NCI-H526 treated with DMSO at 0.1 percent for 48 hours (cell line): ENCODE measurements around the gene LYPD1.
A peak's percentile ranks its signal among the peaks of the same experiment; 100 is the strongest.
"Not testable (repeated sequence)": the region's sequence is repeated elsewhere in the genome, so short reads cannot be mapped to it uniquely, and the experiment has no call there.

Experiments used
- DNase-seq: peaks from one replicate; lab custom pipeline; 2025; lab: John Stamatoyannopoulos, UW

LYPD1 gene

GRCh38 chr2:132669908-132670495 lies at the start of gene LYPD1:
Gene LYPD1, minus strand, starts transcription at chr2:132670205. Its CDS starts 273 bp downstream, at chr2:132669932.
- DNase-seq: peak; percentile 46

DNA sequence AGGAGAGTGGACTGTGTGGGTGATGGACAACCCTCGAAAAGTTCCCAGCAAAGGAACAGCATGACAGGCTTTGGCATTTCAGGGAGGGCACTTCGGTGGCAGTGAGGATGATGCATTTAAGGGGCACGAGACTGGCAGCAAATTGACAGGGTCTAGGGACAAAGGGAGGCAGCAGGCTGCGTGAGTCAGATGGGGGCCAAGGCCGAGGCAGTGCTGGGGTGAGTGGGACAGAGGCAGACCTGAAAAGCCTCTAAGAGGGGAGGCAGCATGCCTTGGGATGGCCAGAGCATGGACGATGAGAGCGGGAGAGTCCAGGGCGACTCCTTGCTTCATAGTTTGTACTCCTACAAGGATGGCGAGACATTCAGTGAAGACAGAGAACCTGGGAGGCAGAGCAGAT lies 49.5 kb upstream of the LYPD1 start:
- no peak for DNase-seq

DNA sequence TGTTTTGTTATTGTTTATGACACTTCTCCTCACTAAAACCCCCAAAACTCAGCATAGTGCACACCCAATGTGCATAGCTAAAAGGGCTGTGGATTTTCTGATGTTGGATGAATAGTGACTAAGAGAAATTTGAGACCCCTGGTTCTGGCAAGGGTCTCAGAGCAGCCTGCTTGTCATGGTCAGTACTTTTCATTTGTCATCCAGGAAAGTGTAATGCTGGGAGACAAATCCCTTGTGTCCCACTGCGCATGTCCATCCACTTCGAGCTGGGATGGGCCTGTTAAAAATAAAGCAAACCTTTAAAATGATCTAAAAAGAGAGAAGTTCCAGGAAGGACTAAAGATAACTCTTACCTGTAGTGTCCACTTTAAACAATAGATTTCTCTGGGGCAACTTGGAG lies 46.9 kb upstream of the LYPD1 start:
- no peak for DNase-seq

GRCh38 chr2:132715386-132716351 lies 45.7 kb upstream of the LYPD1 start:
- DNase-seq: no peak

DNA sequence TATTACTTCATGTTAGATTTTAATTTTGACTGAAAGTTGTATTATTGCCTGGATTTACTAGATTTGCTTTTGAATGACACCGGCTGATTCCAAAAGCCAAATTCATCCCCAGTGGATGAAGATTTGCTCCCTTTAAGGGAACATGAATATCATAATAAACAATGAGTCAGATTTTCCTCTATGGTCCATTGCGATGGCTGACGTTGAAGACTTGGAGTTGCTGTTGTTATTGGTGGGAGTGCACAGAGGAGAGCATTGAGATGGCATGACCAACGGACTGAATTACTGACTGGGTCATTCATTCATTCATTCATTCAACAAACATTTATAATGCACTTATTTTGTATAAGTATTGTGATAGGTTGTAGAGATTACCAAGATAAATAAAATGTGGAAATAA lies 33.4 kb upstream of the LYPD1 start:
- no peak for DNase-seq

DNA sequence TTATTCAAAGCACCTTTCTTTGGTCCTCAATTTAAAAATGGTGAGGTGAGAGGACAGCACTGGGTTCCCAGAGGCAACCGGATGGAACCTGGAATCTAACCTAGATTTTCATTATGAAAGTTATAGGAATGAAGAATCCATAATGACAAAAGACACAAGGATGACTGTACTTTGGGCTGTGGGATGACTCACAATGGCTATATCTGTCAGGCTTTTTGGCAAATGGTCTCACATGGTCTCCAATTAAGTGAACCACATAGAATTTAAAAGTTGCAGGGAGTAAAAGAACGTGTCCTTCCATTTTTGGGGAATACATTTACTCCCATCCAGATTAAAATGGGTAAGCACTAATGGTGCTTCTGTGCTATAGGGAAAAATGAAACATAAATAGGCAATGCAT lies 31.8 kb upstream of the LYPD1 start:
- no peak for DNase-seq

GRCh38 chr2:132699802-132700201 lies 29.8 kb upstream of the LYPD1 start:
- DNase-seq: not testable (repeated sequence)

DNA sequence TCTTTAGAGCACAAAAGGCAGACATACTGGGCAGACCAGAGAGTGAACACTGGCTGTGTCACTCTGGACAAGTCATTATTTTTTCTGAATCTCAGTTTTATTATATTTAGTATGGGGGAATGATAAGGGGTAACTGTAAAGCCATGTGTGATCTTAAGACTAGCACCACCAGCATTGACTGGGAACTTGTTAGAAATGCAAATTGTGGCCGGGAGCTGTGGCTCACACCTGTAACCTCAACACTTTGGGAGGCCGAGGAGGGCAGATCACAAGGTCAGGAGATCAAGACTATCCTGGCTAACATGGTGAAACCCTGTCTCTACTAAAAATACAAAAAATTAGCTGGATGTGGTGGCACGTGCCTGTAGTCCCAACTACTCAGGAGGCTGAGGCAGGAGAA lies 28.3 kb upstream of the LYPD1 start:
- not testable (repeated sequence) for DNase-seq

DNA sequence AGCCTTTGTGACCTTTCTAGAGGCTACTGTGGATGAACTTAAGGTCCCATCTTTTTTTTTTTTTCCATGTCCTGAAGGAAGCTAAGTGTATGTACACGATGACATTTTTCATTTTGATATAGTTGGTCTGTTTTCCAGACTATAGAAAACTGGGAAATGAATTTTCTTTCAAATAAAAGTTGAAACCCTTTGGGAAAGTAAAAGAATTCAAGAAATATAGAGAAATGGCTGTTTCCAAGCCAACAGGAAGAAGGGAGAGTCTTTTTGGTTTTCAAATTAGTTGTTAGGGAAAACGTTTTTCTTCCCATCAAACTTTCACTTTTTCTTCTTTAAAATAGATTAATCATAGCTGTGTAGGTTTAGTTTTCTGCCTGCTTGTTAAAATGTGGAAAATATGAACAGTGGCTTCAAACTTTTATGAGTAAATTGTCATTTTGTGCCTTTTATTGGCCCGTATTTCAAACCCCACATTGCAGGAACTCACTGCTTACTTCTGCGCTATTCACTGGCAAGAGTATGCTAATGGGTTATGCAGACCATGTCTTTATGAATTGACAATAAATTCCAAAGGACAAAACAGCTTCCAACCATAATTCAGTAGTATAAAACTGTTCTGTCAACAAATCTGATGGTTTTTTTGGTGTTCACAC lies 27.7 kb upstream of the LYPD1 start:
- no peak for DNase-seq

GRCh38 chr2:132692816-132693215 lies 22.8 kb upstream of the LYPD1 start:
- no peak for DNase-seq

DNA sequence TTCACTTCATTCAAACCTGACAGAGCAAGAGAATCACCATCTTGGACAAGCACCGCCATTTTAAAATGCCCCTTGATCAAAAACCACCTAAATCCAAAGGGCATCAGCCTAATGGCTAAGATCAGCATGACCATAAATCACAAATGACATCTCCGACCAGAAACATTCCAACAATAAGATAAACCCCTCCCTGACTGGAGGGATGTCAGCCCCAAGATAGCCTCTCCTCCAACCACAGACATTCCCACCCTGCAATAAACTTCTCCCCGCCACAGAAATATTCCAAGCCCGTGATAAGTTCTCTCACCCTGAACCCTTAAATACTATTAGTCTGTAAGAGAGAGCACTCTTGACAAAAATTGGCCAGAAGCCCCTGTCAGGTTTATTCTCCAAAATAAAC lies 21.6 kb upstream of the LYPD1 start:
- no peak for DNase-seq

DNA sequence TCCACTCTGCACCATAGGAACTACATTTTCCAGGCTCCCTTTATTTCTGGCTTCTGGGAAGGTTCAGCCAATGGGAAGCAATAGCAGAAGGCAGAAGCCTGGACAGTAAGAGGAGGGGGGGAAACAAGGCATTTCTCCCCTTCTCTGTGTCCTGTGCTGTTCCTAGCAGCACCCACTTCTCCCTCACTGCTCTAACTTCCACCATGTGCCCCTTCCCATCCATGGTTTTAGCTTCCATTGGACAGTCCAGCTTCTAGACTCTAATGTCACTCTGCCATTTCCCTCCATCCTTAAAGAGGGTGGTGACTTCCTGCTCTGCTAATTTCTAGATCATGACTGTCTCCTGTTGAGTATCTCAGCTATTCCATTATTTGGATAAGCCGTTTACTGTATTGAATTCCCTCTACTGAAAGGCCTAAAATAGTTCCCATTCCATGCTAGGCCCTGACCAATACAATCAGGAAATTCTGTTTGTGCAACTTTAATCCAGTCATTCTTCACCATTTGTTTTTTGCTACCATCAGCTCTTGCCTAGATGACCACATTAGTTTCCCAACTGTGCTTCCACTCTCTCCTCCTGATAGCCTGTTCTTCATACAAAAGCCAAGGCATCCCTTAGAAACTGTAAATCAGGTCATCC lies 20.8 kb upstream of the LYPD1 start:
- DNase-seq: no peak

- no peak for DNase-seq
Observed at GRCh38 chr2:132681766-132682165, 11.8 kb upstream of the LYPD1 start.

DNA sequence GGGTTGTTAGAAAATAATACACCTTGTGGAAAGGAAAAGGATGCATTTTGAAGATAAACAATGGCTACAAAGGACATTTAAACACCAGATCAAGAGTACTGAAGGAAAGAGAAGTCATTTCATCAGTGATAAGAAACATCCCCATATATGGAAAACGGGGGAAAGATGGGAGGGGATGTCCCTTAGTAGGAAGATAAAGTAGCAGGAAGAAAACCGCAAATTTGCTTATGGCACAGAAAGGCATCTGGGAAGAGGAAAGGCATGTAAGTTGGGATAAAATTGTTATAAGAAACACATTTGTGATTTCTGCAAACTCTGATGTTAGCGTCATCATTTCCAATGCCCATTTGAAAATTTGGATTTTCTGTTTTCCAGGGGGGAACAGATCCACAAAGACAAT lies 10.5 kb upstream of the LYPD1 start:
- DNase-seq: peak; percentile 65

DNA sequence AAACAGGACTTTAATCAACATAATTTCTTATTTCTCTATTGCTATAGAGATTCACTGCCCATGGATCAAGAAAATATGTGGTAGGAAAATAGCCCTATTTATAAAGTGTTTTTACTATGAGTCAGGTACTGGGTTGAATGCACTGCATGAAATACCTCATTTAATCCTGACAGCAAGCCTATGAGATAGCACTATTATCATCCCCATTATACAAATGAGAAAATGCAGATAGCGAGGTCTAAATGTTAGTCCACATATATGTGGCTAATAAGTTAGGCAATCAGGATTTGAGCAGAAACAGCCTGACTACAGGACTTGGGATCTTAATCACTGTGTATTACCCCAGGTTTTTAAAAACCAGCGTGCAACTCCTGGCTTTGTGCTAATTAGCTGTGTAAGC lies 8.5 kb upstream of the LYPD1 start:
- no peak for DNase-seq

GRCh38 chr2:132677661-132678060 lies 7.7 kb upstream of the LYPD1 start:
- DNase-seq: no peak

DNA sequence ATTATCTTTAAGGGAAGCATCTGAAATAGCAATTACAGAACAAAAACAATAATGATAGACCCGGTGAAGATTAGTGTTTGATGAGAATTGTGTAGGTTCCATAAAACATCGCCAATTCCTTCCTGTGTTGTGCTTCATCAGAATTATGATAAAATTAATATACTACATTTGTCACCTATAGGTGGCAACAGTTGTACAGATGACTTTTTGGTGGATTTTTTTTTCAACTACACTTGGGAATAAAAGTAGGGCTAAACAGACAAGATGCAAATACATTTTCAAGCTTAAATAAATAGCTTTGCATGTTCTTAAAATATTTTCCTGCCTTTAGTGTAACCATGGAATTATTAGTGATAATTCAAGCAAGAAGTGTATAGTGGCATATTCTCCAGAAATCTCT lies 7.0 kb upstream of the LYPD1 start:
- peak; percentile 46 for DNase-seq

- DNase-seq: no peak
Observed at GRCh38 chr2:132671151-132671835, 1.3 kb upstream of the LYPD1 start.

DNA sequence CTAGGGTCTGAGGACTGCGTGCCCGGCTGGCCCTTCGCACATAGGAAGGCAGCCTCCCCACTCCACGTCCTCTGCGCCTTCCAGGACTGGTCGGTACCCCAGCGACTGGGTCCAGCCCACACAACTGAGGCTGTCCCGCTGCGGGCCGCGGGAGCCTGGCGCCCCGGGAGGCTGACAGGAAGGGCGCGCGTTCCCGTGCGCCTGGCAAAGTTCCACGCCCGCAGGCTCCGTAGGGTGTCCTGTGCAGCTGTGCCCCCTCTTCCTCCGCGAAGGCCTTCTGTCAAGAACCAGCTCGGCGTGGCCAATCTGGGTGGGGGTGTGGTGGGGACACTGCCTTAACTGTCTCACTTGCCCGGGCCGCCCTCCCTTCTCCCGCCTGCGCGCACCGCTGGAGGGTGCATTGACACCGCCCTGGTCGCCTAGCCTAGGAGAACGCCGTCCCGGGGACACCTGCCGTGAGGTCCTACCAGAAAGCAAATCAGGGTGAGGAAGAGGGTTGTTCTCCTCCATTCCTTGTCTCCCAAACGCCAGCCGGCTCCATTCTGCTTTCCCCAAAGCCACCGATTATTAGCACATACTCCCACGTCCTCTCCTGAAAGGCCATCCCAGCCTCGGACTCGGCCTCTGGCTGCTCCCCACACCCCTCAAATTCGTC lies 618 bp upstream of the LYPD1 start:
- DNase-seq: peak; percentile 20

GRCh38 chr2:132668987-132669907 lies 758 bp downstream of the LYPD1 start:
- no peak for DNase-seq
